ENCODE results near the gene STIP1. TPM values are rescaled to one million over a fixed set of nuclear protein-coding genes. Genes with fewer than 3 reads are reported as not detected.
A peak's percentile ranks its signal among the peaks of the same experiment; 100 is the strongest.

STIP1 gene
- total RNA-seq, 4 donors from 2014 or later: 67.5 to 86.0 (median 78.3) TPM

GRCh38 chr11:64229090-64229743 lies 43.2 kb downstream of the STIP1 start:
- no peak for DNase-seq (ENCODE audit: low spot score in 2 of 2)
- intact Hi-C loops (cut with DNase I; ENCODE audit: low total_unique reads): no loop called here
- TF ChIP-seq POLR2A (IDR thresholded peaks at IDR 0.05): no peak
- TF ChIP-seq, protein P1, sequence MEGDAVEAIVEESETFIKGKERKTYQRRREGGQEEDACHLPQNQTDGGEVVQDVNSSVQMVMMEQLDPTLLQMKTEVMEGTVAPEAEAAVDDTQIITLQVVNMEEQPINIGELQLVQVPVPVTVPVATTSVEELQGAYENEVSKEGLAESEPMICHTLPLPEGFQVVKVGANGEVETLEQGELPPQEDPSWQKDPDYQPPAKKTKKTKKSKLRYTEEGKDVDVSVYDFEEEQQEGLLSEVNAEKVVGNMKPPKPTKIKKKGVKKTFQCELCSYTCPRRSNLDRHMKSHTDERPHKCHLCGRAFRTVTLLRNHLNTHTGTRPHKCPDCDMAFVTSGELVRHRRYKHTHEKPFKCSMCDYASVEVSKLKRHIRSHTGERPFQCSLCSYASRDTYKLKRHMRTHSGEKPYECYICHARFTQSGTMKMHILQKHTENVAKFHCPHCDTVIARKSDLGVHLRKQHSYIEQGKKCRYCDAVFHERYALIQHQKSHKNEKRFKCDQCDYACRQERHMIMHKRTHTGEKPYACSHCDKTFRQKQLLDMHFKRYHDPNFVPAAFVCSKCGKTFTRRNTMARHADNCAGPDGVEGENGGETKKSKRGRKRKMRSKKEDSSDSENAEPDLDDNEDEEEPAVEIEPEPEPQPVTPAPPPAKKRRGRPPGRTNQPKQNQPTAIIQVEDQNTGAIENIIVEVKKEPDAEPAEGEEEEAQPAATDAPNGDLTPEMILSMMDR (IDR thresholded peaks at IDR 0.05): no peak
- WGBS, 2 donors: 73 to 90% methylated on average over 5 to 12 of the region's 12 CpGs
- no peak overlapping the region for H3K4me3 ChIP-seq (ENCODE audit: low read depth, poor library complexity, severe bottlenecking)

- H3K4me3 ChIP-seq (ENCODE audit: low read depth, poor library complexity, severe bottlenecking): peak overlapping the region; percentile 58
- intact Hi-C loops (cut with DNase I; ENCODE audit: low total_unique reads): no loop called here
- 29 to 39% methylated on average over 13 of the region's 13 CpGs for WGBS, 2 donors
- TF ChIP-seq POLR2A (IDR thresholded peaks at IDR 0.05): no peak
- no peak for DNase-seq (ENCODE audit: low spot score in 2 of 2)
Measured at GRCh38 chr11:64229744-64230170, 43.8 kb downstream of the STIP1 start.

DNA sequence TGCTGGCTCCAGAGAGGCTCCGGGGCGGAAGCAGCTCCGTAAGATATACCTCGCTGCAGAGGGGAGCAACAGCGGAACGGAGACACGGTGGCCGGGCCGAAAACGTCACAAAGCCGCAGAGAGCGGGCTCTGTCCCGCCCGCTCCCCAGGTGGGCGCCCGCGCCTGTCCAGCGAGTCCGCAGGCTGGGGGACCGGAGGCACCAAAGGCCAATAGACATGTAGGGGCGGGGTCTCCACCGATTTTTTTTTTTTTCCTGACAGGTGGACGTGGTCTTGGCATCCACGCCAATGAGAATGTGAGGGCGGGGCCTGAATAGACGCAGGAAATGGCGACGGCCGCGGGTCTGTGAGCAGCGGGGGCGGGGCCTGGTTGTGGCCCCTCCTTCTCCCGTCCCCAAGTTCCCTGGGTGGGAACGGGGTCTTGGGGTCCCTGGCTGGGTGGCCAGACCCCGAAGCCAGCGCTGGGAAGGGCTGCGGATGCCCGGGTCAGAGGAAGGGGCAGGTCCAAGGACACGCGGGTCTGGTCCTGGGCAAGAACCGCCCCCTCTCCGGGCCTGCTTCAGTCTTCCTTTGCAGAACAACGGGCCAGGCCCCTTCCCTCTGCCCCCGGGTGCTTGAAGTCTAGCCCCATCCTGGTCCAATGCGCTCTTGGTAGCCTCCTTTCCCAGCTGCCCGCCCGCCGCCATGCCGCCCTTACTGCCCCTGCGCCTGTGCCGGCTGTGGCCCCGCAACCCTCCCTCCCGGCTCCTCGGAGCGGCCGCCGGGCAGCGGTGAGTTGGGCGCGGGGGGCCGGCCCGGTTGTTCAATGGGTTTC lies 44.4 kb downstream of the STIP1 start, which contains the start of gene DNAJC4:
DNAJC4 (plus strand) TSS at position 378 of the 814 bp plus-strand sequence; CDS start at position 685, 307 bp downstream.
- intact Hi-C loops (cut with DNase I; ENCODE audit: low total_unique reads): no loop called here
- peak; percentile 91 to 98 for DNase-seq (ENCODE audit: low spot score in 2 of 2)
- peak within 1 kb of the TSS; percentile 58 for H3K4me3 ChIP-seq (ENCODE audit: low read depth, poor library complexity, severe bottlenecking)
- TF ChIP-seq, protein P1 (IDR thresholded peaks at IDR 0.05): no peak
- WGBS, 2 donors: 0 to 2% methylated on average over 40 to 60 of the region's 62 CpGs

DNA sequence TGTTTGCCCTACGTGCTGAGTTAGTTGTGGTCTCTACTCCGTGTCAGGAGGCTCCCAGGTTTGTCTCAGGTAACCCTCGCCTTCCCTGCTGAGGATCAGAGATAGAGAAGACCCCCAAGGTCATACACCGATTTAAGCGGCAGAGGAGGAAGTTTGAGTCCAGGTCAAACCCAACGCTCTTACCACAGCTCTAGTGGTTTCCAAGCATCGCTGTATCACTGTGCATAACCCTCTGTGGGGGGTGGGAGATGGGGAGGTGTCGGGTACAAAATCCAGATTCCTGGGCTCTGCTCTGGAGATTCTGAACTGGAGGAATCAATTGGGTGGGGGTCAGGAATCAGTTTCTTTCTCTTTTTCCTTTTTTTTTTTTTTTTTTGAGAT lies 45.0 kb downstream of the STIP1 start:
- peak overlapping the region; percentile 58 for H3K4me3 ChIP-seq (ENCODE audit: low read depth, poor library complexity, severe bottlenecking)
- WGBS, 2 donors: 11 to 12% methylated on average over 8 of the region's 8 CpGs
- intact Hi-C loops (cut with DNase I; ENCODE audit: low total_unique reads): no loop called here
- DNase-seq (ENCODE audit: low spot score in 2 of 2): no peak
- no peak for TF ChIP-seq POLR2A (IDR thresholded peaks at IDR 0.05)
- TF ChIP-seq, protein P1 (IDR thresholded peaks at IDR 0.05): no peak

GRCh38 chr11:64231546-64231945 lies 45.6 kb downstream of the STIP1 start:
- H3K4me3 ChIP-seq (ENCODE audit: low read depth, poor library complexity, severe bottlenecking): no peak overlapping the region
- TF ChIP-seq POLR2A (IDR thresholded peaks at IDR 0.05): no peak
- TF ChIP-seq, protein P1 (IDR thresholded peaks at IDR 0.05): no peak
- DNase-seq (ENCODE audit: low spot score in 2 of 2): no peak
- WGBS, 2 donors: 66 to 87% methylated on average over 7 of the region's 7 CpGs
- intact Hi-C loops (cut with DNase I; ENCODE audit: low total_unique reads): no loop called here

DNA sequence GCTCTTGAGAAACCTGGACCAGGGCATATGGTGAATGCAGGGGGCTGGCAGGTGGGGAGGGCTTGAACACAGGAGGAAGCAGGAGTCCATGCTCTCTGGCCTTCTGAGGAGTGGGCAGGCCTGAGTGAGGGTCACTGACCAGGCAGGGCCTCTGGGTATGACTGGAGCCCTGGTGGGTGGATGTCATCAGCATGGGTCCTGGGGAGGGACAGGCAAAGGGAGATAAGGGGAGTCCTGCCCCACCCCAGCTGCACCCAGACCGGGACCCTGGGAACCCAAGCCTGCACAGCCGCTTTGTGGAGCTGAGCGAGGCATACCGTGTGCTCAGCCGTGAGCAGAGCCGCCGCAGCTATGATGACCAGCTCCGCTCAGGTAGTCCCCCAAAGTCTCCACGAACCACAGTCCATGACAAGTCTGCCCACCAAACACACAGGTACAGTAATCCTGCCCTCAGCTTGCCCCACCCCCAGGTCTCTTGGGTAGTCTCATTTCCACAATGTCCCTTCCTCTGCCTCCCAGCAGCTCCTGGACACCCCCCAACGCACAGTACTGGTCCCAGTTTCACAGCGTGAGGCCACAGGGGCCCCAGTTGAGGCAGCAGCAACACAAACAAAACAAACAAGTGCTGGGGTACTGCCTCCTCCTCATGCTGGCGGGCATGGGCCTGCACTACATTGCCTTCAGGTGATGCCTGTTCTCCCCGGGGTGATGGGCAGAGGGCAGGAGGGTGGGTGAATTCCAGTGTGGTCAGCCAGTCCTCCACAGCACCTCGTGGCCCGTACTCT lies 46.4 kb downstream of the STIP1 start:
- 76 to 80% methylated on average over 12 to 15 of the region's 15 CpGs for WGBS, 2 donors
- intact Hi-C loops (cut with DNase I; ENCODE audit: low total_unique reads): no loop called here
- TF ChIP-seq, protein P1 (IDR thresholded peaks at IDR 0.05): no peak
- no peak for TF ChIP-seq POLR2A (IDR thresholded peaks at IDR 0.05)
- no peak for DNase-seq (ENCODE audit: low spot score in 2 of 2)
- H3K4me3 ChIP-seq (ENCODE audit: low read depth, poor library complexity, severe bottlenecking): no peak overlapping the region

All from lower leg skin (tissue), 4 donors.